ENCODE measurements around the gene FAF1.

- TF ChIP-seq EP300 (IDR thresholded peaks at IDR 0.05) = no peak
- no peak for TF ChIP-seq CTCF (IDR thresholded peaks at IDR 0.05)
These were observed 255.0 kb downstream of the FAF1 start for GRCh38 chr1:50705041-50705440.

Data from ovary (tissue), 3 donors.